HG02885 (cell line): ENCODE data around the gene RABGAP1L.
"Not testable (repeated sequence)": the region's sequence is repeated elsewhere in the genome, so short reads cannot be mapped to it uniquely, and the experiment has no call there.

ENCODE experiments used
- ATAC-seq: cut with Tn5 transposase; IDR thresholded peaks from one replicate; pipeline ENCODE4 v1.9.1; 2021; ENCODE audit warnings: mild to moderate bottlenecking; ENCODE audit not compliant: unreplicated experiment, poor library complexity

RABGAP1L gene

DNA sequence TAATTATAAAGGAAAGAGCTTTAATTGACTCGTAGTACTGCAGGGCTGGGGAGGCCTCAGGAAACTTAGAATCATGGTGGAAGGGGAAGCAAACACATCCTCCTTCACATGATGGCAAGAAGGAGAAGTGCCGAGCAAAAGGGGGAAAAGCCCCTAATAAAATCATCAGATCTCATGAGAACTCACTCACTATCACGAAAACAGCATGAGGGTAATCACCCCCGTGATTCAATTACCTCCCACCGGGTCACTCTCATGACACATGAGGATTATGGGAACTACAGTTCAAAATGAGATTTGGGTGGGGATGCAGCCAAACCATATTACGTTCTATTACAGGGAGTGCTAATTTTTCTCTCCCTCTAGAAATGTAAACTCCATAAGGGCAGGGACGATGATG lies 878.1 kb downstream of the RABGAP1L start:
- no peak for ATAC-seq

DNA sequence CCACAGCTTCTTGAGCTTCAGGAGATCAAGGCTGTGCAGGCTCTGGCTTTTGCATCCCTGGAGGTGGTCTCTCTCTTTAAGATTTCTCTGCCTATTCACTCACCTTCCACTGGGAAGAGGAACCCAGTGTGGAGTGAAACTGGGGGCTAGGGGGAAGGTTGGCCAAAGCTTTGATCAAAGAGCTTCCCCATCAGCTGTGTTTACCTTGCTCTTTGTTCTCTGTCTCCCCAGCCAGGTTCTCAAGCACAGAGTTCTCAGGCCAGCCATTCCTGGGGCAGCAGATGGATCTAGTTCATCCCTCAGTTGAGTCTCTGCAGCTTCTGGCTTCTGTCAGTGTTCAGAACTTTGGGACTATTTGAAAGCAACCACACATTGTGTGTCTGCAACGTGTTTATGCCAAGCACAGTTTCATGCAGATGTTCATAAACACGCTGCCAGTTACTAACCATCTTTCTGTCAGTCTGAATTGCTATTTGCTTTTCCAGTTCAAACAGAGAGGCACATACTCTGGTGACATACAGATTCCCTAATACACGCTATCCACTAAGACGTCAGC lies 881.1 kb downstream of the RABGAP1L start:
- no peak for ATAC-seq

DNA sequence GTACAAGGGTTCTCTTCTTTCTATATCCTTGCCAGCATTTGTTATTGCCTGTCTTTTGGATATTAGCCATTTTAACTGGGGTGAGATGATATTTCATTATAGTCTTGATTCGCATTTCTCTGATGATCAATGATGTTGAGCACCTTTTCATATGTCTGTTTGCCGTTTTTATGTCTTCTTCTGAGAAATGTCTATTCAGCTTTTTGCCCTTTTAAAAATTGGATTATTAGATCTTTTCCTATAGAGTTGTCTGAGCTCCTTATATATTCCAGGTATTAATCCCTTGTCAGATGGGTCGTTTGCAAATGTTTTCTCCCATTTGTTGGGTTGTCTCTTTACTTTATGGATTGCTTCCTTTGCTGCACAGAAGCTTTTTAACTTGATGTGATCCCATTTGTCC lies 883.3 kb downstream of the RABGAP1L start:
- ATAC-seq = no peak

DNA sequence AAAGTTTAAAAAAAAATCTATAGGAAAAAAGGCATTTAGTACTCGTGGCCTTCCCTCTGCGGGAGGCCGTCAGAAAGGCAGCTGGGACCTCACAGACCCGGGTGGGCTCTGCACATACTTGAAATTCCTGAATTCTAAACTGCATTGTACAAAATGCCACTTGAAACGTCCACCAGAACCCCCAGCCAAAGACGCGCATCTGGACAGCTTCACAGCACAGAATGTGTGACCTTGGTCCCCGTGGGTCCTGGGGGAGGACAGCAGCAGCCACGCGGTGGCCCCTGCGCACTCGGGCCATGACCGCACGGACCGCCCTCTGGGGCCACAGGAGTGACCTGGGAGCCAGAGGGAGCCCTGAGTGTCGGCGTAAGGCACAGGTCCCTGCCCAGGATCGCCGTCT lies 884.5 kb downstream of the RABGAP1L start:
- no peak for ATAC-seq

DNA sequence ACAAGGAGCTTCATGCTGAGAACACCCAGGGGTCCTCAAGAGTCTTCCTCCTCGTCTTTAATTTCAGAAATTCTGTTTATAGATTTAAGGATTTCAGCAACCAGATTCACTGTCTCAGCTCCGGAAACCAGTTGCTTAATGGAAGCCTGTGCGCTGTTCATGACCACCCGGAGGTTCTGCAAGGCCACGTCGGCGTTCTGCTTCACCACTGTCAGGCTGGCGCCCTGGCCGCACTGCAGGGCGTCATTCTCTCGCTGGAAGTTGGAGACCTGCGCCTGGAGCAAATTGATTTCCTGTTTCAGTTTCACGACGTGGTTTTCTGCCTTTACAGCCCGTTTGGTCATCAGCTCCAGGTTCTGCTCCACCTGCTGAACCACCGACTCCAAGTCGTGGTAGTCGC lies 885.3 kb downstream of the RABGAP1L start:
- ATAC-seq = not testable (repeated sequence)
